Nephron (organoid): ENCODE results near the gene ZDHHC24.

Experiments
- H3K27ac Mint-ChIP-seq, 3 experiments: 2 replicates each; pipeline ENCODE4 v1.8.0; 2020; ENCODE audit warnings: mixed read lengths in 3 of 3, mild to moderate bottlenecking in 2 of 3, moderate library complexity in 1 of 3
- H3K27me3 Mint-ChIP-seq: 2 replicates; pipeline ENCODE4 v1.8.0; 2021; ENCODE audit warnings: low read depth, mild to moderate bottlenecking, moderate library complexity, mixed read lengths
- H3K36me3 Mint-ChIP-seq: 2 replicates; pipeline ENCODE4 v1.8.0; 2020; ENCODE audit warnings: low read depth, mixed read lengths
- H3K4me1 Mint-ChIP-seq: 2 replicates; pipeline ENCODE4 v1.8.0; 2020; ENCODE audit warnings: mixed read lengths
- H3K4me3 Mint-ChIP-seq, 3 experiments: 2 replicates each; pipeline ENCODE4 v1.8.0; 2020; ENCODE audit warnings: mild to moderate bottlenecking in 3 of 3, mixed read lengths in 3 of 3, moderate library complexity in 2 of 3
- H3K9me3 Mint-ChIP-seq: 2 replicates; pipeline ENCODE4 v1.8.0; 2020; ENCODE audit warnings: mixed read lengths
- CTCF ChIP-seq, 3 experiments: fragments of 200-600 bp; sonication (generic); IDR thresholded peaks; one replicate each; pipeline ENCODE4 v1.5.0; 2021; ENCODE audit warnings: antibody characterized with exemption in 3 of 3; ENCODE audit not compliant: unreplicated experiment in 3 of 3

Gene ZDHHC24

GRCh38 chr11:66529655-66530054 lies 16.2 kb downstream of the ZDHHC24 start:
- Mint-ChIP-seq H3K4me1 (no peaks in the 10 kb centered on the region), H3K9me3 (no peaks in the 10 kb centered on the region), H3K27me3 (no peaks in the 10 kb centered on the region), H3K36me3 (peaks cover 30% of the 10 kb centered on the region), H3K27ac (no peak overlapping the region), H3K4me3 (no peak overlapping the region)
- no peak for TF ChIP-seq CTCF (IDR thresholded peaks at IDR 0.05; ENCODE audit: unreplicated experiment in 3 of 3)

- TF ChIP-seq CTCF (IDR thresholded peaks at IDR 0.05; ENCODE audit: unreplicated experiment in 3 of 3) = no peak
- no peak overlapping the region for H3K4me3 Mint-ChIP-seq
- no peaks in the 10 kb centered on the region for H3K9me3 Mint-ChIP-seq
- no peaks in the 10 kb centered on the region for H3K4me1 Mint-ChIP-seq
- peaks cover 34% of the 10 kb centered on the region for H3K36me3 Mint-ChIP-seq
- no peaks in the 10 kb centered on the region for H3K27me3 Mint-ChIP-seq
- H3K27ac Mint-ChIP-seq = no peak overlapping the region
Observed at GRCh38 chr11:66529069-66529468, 16.8 kb downstream of the ZDHHC24 start.

GRCh38 chr11:66524304-66525040 lies 21.4 kb downstream of the ZDHHC24 start:
- Mint-ChIP-seq H3K4me3 (no peak overlapping the region), H3K36me3 (peaks cover 51% of the 10 kb centered on the region), H3K27ac (no peak overlapping the region), H3K4me1 (no peaks in the 10 kb centered on the region), H3K9me3 (no peaks in the 10 kb centered on the region), H3K27me3 (peaks cover 3% of the 10 kb centered on the region)
- no peak for TF ChIP-seq CTCF (IDR thresholded peaks at IDR 0.05; ENCODE audit: unreplicated experiment in 3 of 3)

GRCh38 chr11:66523611-66524010 lies 22.2 kb downstream of the ZDHHC24 start:
- H3K9me3 Mint-ChIP-seq = no peaks in the 10 kb centered on the region
- peaks cover 3% of the 10 kb centered on the region for H3K27me3 Mint-ChIP-seq
- no peak overlapping the region for H3K27ac Mint-ChIP-seq

GRCh38 chr11:66510990-66511339 lies 34.9 kb downstream of the ZDHHC24 start:
- no peak for TF ChIP-seq CTCF (IDR thresholded peaks at IDR 0.05; ENCODE audit: unreplicated experiment in 3 of 3)
- no peaks in the 10 kb centered on the region for H3K27me3 Mint-ChIP-seq
- H3K4me1 Mint-ChIP-seq = peaks cover 14% of the 10 kb centered on the region
- peak overlapping the region; percentile 93 to 95 (median 93) for H3K4me3 Mint-ChIP-seq
- H3K9me3 Mint-ChIP-seq = no peaks in the 10 kb centered on the region
- peaks cover 20% of the 10 kb centered on the region for H3K36me3 Mint-ChIP-seq
- peak overlapping the region; percentile 71 to 93 (median 77) for H3K27ac Mint-ChIP-seq

More at GRCh38 chr11:66523611-66524010, 22.2 kb downstream of the ZDHHC24 start:
- no peak for TF ChIP-seq CTCF (IDR thresholded peaks at IDR 0.05; ENCODE audit: unreplicated experiment in 3 of 3)
- no peaks in the 10 kb centered on the region for H3K4me1 Mint-ChIP-seq
- H3K4me3 Mint-ChIP-seq = no peak overlapping the region
- peaks cover 55% of the 10 kb centered on the region for H3K36me3 Mint-ChIP-seq
